Neural cell (in vitro differentiated cells): Measurements from ENCODE around the gene DNAH8. TPM values are rescaled to one million over a fixed set of nuclear protein-coding genes. Genes with fewer than 3 reads are reported as not detected.

Source experiments
- H2AFZ ChIP-seq: fragments of 200-600, 300-800 bp; sonication (generic), shearing (Covaris generic); 2 replicates; pipeline ENCODE4 v1.6.0; 2014; ENCODE audit warnings: low read depth, mild to moderate bottlenecking, antibody characterized with exemption, low read length, moderate library complexity
- H3F3A ChIP-seq: fragments of 200-600 bp; shearing (Covaris generic); 2 replicates; pipeline ENCODE4 v1.6.1; 2016; ENCODE audit warnings: mild to moderate bottlenecking, moderate library complexity, mixed read lengths, antibody characterized with exemption, low read length; ENCODE audit not compliant: insufficient read depth, poor library complexity, severe bottlenecking
- H3K27ac ChIP-seq: fragments of 200-600, 300-800 bp; sonication (generic), shearing (Covaris generic); 2 replicates; pipeline ENCODE4 v1.5.1; 2014; ENCODE audit warnings: mild to moderate bottlenecking, low read length, moderate library complexity
- H3K27me3 ChIP-seq: fragments of 300-800, 200-600 bp; sonication (generic), shearing (Covaris generic); 2 replicates; pipeline ENCODE4 v1.6.0; 2014; ENCODE audit warnings: mild to moderate bottlenecking, low read depth, low read length, moderate library complexity; ENCODE audit not compliant: insufficient read depth
- H3K36me3 ChIP-seq: fragments of 300-800, 200-600 bp; sonication (generic), shearing (Covaris generic); 2 replicates; pipeline ENCODE4 v1.5.1; 2014; ENCODE audit warnings: mild to moderate bottlenecking, antibody characterized with exemption, low read length, moderate library complexity; ENCODE audit not compliant: insufficient read depth
- H3K4me2 ChIP-seq: fragments of 300-800, 200-600 bp; sonication (generic), shearing (Covaris generic); 2 replicates; pipeline ENCODE4 v1.6.0; 2014; ENCODE audit warnings: mild to moderate bottlenecking, low read length
- H3K4me3 ChIP-seq: fragments of 300-800, 200-600 bp; sonication (generic), shearing (Covaris generic); 2 replicates; pipeline ENCODE4 v1.5.1; 2014; ENCODE audit warnings: mild to moderate bottlenecking, low read length, moderate library complexity
- H3K79me2 ChIP-seq: fragments of 200-600 bp; shearing (Covaris generic); replicated peaks from 2 replicates; pipeline ENCODE4 v1.6.0; 2014; ENCODE audit warnings: mild to moderate bottlenecking, low read length, moderate library complexity; ENCODE audit not compliant: insufficient read depth
- H3K9ac ChIP-seq: fragments of 300-800, 200-600 bp; sonication (generic), shearing (Covaris generic); 2 replicates; pipeline ENCODE4 v1.6.1; 2016; ENCODE audit warnings: mild to moderate bottlenecking, low read length, mixed read lengths
- H3K9me2 ChIP-seq: fragments of 200-600 bp; shearing (Covaris generic); 2 replicates; pipeline ENCODE4 v1.6.1; 2016; ENCODE audit warnings: mild to moderate bottlenecking, low read length, mixed read lengths; ENCODE audit not compliant: insufficient read depth
- H3K9me3 ChIP-seq: fragments of 200-600, 300-800 bp; sonication (generic), shearing (Covaris generic); 2 replicates; pipeline ENCODE4 v1.6.1; 2016; ENCODE audit warnings: mild to moderate bottlenecking, mixed run types, low read length, moderate library complexity, mixed read lengths
- H4K20me1 ChIP-seq: fragments of 200-600 bp; shearing (Covaris generic); 2 replicates; pipeline ENCODE4 v1.6.1; 2016; ENCODE audit warnings: mild to moderate bottlenecking, mixed run types; ENCODE audit not compliant: insufficient read depth
- EP300 ChIP-seq: fragments of 450-650 bp; conservative IDR thresholded peaks from 2 replicates; pipeline ENCODE4 v1.6.1; 2014; ENCODE audit warnings: antibody characterized with exemption, mild to moderate bottlenecking, moderate library complexity; ENCODE audit not compliant: poor library complexity, severe bottlenecking
- EZH2 ChIP-seq: fragments of 200-600, 300-800 bp; shearing (Covaris generic), sonication (generic); IDR thresholded peaks from 2 replicates; pipeline ENCODE4 v1.6.1; 2014; ENCODE audit warnings: antibody characterized with exemption, low read length, borderline replicate concordance, mild to moderate bottlenecking; ENCODE audit not compliant: insufficient read depth, poor library complexity, severe bottlenecking
- MXI1 ChIP-seq: fragments of 450-650 bp; conservative IDR thresholded peaks from 2 replicates; pipeline ENCODE4 v1.6.1; 2014; ENCODE audit warnings: antibody characterized with exemption, mild to moderate bottlenecking; ENCODE audit not compliant: poor library complexity, severe bottlenecking
- POLR2AphosphoS5 ChIP-seq: IDR thresholded peaks from 2 replicates; pipeline ENCODE4 v1.6.1; 2012
- RAD21 ChIP-seq: fragments of 450-650 bp; conservative IDR thresholded peaks from 2 replicates; pipeline ENCODE4 v1.6.1; 2014; ENCODE audit warnings: antibody characterized with exemption, mild to moderate bottlenecking, moderate library complexity
- SMC3 ChIP-seq: fragments of 450-650 bp; conservative IDR thresholded peaks from 2 replicates; pipeline ENCODE4 v1.6.1; 2014; ENCODE audit warnings: antibody characterized with exemption, mild to moderate bottlenecking, moderate library complexity; ENCODE audit not compliant: poor library complexity
- TAF1 ChIP-seq: IDR thresholded peaks from 2 replicates; pipeline ENCODE4 v1.6.1; 2012; ENCODE audit warnings: low read depth
- polyA plus RNA-seq: library from polyadenylated mRNA; depleted of rRNA; stranded (reverse); fragments of >200 nt; gene quantifications from 2 replicates; pipeline ENCODE4 v1.2.3, GENCODE V29; 2014
- TF ChIP-seq, protein P1 (sequence below): IDR thresholded peaks from 2 replicates; pipeline ENCODE4 v1.6.1; 2012; ENCODE audit warnings: borderline replicate concordance
- TF ChIP-seq, protein P2 (sequence below): fragments of 450-650 bp; IDR thresholded peaks from 2 replicates; pipeline ENCODE4 v1.5.1; 2014; ENCODE audit warnings: antibody characterized with exemption, mild to moderate bottlenecking, moderate library complexity; ENCODE audit not compliant: poor library complexity, severe bottlenecking

Gene DNAH8
- polyA plus RNA-seq, 1 donor from 2014 or later: 0.07 TPM

DNA sequence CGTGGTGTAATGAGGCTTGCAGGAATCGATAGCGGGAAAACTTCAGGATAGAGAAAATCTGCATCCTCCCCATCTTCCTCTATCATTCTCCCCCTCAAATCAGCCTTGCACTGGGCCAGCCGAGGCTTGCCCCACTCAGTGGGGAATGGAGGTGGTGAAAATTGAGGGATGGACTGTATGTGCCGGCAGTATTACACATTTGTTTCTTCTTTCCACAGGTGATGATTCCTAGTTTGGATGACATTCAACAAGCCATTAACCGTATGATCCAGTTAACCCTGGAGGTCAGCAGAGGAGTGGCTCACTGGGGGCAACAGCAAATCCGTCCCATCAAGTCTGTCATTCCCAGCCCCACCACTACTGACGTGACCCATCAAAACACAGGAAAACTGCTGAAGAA, 100.1 kb downstream of the DNAH8 start:
- H3K27ac ChIP-seq: no peak overlapping the region
- H3K36me3 ChIP-seq: no peaks in the 10 kb centered on the region
- TF ChIP-seq, protein P1, sequence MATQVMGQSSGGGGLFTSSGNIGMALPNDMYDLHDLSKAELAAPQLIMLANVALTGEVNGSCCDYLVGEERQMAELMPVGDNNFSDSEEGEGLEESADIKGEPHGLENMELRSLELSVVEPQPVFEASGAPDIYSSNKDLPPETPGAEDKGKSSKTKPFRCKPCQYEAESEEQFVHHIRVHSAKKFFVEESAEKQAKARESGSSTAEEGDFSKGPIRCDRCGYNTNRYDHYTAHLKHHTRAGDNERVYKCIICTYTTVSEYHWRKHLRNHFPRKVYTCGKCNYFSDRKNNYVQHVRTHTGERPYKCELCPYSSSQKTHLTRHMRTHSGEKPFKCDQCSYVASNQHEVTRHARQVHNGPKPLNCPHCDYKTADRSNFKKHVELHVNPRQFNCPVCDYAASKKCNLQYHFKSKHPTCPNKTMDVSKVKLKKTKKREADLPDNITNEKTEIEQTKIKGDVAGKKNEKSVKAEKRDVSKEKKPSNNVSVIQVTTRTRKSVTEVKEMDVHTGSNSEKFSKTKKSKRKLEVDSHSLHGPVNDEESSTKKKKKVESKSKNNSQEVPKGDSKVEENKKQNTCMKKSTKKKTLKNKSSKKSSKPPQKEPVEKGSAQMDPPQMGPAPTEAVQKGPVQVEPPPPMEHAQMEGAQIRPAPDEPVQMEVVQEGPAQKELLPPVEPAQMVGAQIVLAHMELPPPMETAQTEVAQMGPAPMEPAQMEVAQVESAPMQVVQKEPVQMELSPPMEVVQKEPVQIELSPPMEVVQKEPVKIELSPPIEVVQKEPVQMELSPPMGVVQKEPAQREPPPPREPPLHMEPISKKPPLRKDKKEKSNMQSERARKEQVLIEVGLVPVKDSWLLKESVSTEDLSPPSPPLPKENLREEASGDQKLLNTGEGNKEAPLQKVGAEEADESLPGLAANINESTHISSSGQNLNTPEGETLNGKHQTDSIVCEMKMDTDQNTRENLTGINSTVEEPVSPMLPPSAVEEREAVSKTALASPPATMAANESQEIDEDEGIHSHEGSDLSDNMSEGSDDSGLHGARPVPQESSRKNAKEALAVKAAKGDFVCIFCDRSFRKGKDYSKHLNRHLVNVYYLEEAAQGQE: no peak
- TF ChIP-seq RAD21: no peak
- TF ChIP-seq POLR2AphosphoS5: no peak
- TF ChIP-seq EP300: no peak
- no peak for TF ChIP-seq MXI1
- TF ChIP-seq SMC3: no peak
- TF ChIP-seq, protein P2, sequence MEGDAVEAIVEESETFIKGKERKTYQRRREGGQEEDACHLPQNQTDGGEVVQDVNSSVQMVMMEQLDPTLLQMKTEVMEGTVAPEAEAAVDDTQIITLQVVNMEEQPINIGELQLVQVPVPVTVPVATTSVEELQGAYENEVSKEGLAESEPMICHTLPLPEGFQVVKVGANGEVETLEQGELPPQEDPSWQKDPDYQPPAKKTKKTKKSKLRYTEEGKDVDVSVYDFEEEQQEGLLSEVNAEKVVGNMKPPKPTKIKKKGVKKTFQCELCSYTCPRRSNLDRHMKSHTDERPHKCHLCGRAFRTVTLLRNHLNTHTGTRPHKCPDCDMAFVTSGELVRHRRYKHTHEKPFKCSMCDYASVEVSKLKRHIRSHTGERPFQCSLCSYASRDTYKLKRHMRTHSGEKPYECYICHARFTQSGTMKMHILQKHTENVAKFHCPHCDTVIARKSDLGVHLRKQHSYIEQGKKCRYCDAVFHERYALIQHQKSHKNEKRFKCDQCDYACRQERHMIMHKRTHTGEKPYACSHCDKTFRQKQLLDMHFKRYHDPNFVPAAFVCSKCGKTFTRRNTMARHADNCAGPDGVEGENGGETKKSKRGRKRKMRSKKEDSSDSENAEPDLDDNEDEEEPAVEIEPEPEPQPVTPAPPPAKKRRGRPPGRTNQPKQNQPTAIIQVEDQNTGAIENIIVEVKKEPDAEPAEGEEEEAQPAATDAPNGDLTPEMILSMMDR: no peak
- no peak for TF ChIP-seq EZH2
- TF ChIP-seq TAF1: no peak
- H3K4me2 ChIP-seq: no peak overlapping the region
- H3F3A ChIP-seq: no peaks in the 10 kb centered on the region
- H3K4me3 ChIP-seq: no peak overlapping the region
- no peaks in the 10 kb centered on the region for H3K79me2 ChIP-seq
- H3K9me2 ChIP-seq: no peaks in the 10 kb centered on the region
- no peak overlapping the region for H2AFZ ChIP-seq
- no peaks in the 10 kb centered on the region for H3K9me3 ChIP-seq
- H4K20me1 ChIP-seq: no peaks in the 10 kb centered on the region
- H3K27me3 ChIP-seq: no peaks in the 10 kb centered on the region
- no peak overlapping the region for H3K9ac ChIP-seq

DNA sequence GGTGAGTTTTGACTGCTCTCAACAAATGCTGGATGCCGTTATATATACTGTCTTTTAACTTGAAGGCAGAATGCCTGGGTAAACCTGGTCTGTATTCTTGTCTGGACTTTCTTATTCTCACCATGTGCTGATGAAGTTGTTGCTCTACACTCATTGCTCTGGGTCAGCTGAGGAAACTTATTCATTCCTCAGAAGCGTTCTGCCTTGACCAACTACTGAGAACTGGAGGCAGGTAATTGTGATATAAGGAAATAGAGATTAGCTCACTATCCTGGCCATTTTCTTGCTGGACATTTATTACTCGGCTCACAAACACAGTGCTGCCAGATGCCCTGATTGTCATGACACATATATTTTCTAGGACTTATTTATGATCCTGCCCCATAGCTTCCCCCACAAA, 103.6 kb downstream of the DNAH8 start:
- no peaks in the 10 kb centered on the region for H3K27me3 ChIP-seq
- H4K20me1 ChIP-seq: no peaks in the 10 kb centered on the region
- no peaks in the 10 kb centered on the region for H3K9me3 ChIP-seq
- TF ChIP-seq, protein P2: no peak
- TF ChIP-seq EP300 (no peak), RAD21 (no peak), SMC3 (no peak)
- TF ChIP-seq, protein P1: no peak
- H3K27ac ChIP-seq: no peak overlapping the region
- no peak overlapping the region for H3K4me2 ChIP-seq
- no peak overlapping the region for H3K4me3 ChIP-seq
- H2AFZ ChIP-seq: no peak overlapping the region
- H3K79me2 ChIP-seq: no peaks in the 10 kb centered on the region
- H3F3A ChIP-seq: no peaks in the 10 kb centered on the region
- no peaks in the 10 kb centered on the region for H3K36me3 ChIP-seq
- no peaks in the 10 kb centered on the region for H3K9me2 ChIP-seq
- H3K9ac ChIP-seq: no peak overlapping the region
